KMS-11 (cell line): ENCODE measurements around the gene ANO6.

Experiments used
- H2AFZ ChIP-seq: fragments of 200-600 bp; sonication (generic); 2 replicates; pipeline ENCODE4 v1.6.1; 2016; ENCODE audit warnings: antibody characterized with exemption, mixed run types, low read depth
- H3K27ac ChIP-seq: fragments of 200-600 bp; sonication (generic); 2 replicates; pipeline ENCODE4 v1.6.1; 2016; ENCODE audit warnings: mild to moderate bottlenecking, mixed run types
- H3K27me3 ChIP-seq: fragments of 200-600 bp; sonication (generic); 2 replicates; pipeline ENCODE4 v1.6.1; 2017; ENCODE audit warnings: mild to moderate bottlenecking, low read depth, mixed run types, moderate library complexity; ENCODE audit not compliant: insufficient read depth
- H3K36me3 ChIP-seq: fragments of 200-600 bp; sonication (generic); 2 replicates; pipeline ENCODE4 v1.6.1; 2017; ENCODE audit warnings: mild to moderate bottlenecking, mixed run types; ENCODE audit not compliant: insufficient read depth
- H3K4me1 ChIP-seq: fragments of 200-600 bp; sonication (generic); 2 replicates; pipeline ENCODE4 v1.6.1; 2016; ENCODE audit warnings: mild to moderate bottlenecking, low read depth, mixed run types; ENCODE audit not compliant: poor library complexity, severe bottlenecking
- H3K4me2 ChIP-seq: fragments of 200-600 bp; sonication (generic); 2 replicates; pipeline ENCODE4 v1.7.0; 2016; ENCODE audit warnings: mild to moderate bottlenecking, mixed run types
- H3K4me3 ChIP-seq: fragments of 200-600 bp; sonication (generic); IDR thresholded peaks from 2 replicates; pipeline ENCODE4 v1.6.1; 2017; ENCODE audit warnings: low read depth, low read length, mixed read lengths; ENCODE audit not compliant: insufficient read depth
- H3K79me2 ChIP-seq: fragments of 200-600 bp; sonication (generic); 2 replicates; pipeline ENCODE4 v1.6.1; 2016; ENCODE audit warnings: low read depth, mixed run types; ENCODE audit not compliant: insufficient read depth
- H3K9ac ChIP-seq: fragments of 200-600 bp; sonication (generic); 2 replicates; pipeline ENCODE4 v1.6.1; 2016; ENCODE audit warnings: mild to moderate bottlenecking, mixed run types
- H4K20me1 ChIP-seq: fragments of 200-600 bp; sonication (generic); 2 replicates; pipeline ENCODE4 v1.6.1; 2016; ENCODE audit warnings: mild to moderate bottlenecking, mixed run types; ENCODE audit not compliant: insufficient read depth
- CTCF ChIP-seq: fragments of 200-600 bp; sonication (generic); conservative IDR thresholded peaks from 2 replicates; pipeline ENCODE4 v1.6.1; 2017; ENCODE audit warnings: low read depth, mild to moderate bottlenecking, antibody characterized with exemption, low read length, moderate library complexity, mixed read lengths

ANO6 gene

GRCh38 chr12:45469902-45470301 is 254.0 kb downstream of the ANO6 start:
- no peak overlapping the region for H2AFZ ChIP-seq
- H3K36me3 ChIP-seq = no peaks in the 10 kb centered on the region
- H3K79me2 ChIP-seq = no peaks in the 10 kb centered on the region
- H3K4me2 ChIP-seq = no peak overlapping the region
- H3K27me3 ChIP-seq = no peaks in the 10 kb centered on the region
- TF ChIP-seq CTCF = no peak
- no peak overlapping the region for H3K9ac ChIP-seq
- H3K27ac ChIP-seq = no peak overlapping the region
- H4K20me1 ChIP-seq = no peaks in the 10 kb centered on the region
- H3K4me3 ChIP-seq = no peak overlapping the region
- peaks cover 15% of the 10 kb centered on the region for H3K4me1 ChIP-seq

- Histone ChIP-seq H3K27ac (no peak overlapping the region), H3K9ac (no peak overlapping the region), H3K27me3 (no peaks in the 10 kb centered on the region), H2AFZ (no peak overlapping the region), H3K4me2 (no peak overlapping the region), H3K79me2 (no peaks in the 10 kb centered on the region), H4K20me1 (no peaks in the 10 kb centered on the region), H3K36me3 (no peaks in the 10 kb centered on the region), H3K4me1 (peaks cover 6% of the 10 kb centered on the region), H3K4me3 (no peak overlapping the region)
- TF ChIP-seq CTCF = no peak
Observed at GRCh38 chr12:45473636-45474035, 257.7 kb downstream of the ANO6 start.

DNA sequence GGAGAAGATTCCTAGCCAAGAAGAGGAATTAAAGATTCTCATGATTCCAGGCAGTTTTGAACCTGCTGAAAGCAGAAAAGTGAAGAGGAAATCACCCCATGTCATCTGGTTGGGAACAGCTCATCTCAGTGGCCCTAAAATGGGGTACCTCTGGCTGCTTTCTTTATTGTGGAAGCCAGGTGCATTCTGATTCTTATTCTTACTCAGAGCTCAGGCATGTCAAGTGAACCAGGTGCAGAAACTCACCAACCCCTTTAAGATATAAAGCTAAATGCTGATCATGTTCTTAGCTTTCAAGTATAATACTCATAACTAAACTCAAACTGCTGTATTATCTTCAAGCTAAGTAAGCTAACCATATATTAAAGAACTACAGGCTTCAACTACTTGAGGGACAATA is 259.7 kb downstream of the ANO6 start:
- no peaks in the 10 kb centered on the region for H4K20me1 ChIP-seq
- no peaks in the 10 kb centered on the region for H3K36me3 ChIP-seq
- peaks cover 6% of the 10 kb centered on the region for H3K4me1 ChIP-seq
- H3K4me2 ChIP-seq = no peak overlapping the region
- no peak overlapping the region for H3K9ac ChIP-seq
- no peaks in the 10 kb centered on the region for H3K27me3 ChIP-seq
- no peak for TF ChIP-seq CTCF
- H3K27ac ChIP-seq = no peak overlapping the region
- H3K79me2 ChIP-seq = no peaks in the 10 kb centered on the region
- H2AFZ ChIP-seq = no peak overlapping the region
- H3K4me3 ChIP-seq = no peak overlapping the region

- no peak overlapping the region for H3K27ac ChIP-seq
- no peaks in the 10 kb centered on the region for H4K20me1 ChIP-seq
- H2AFZ ChIP-seq = no peak overlapping the region
- peaks cover 6% of the 10 kb centered on the region for H3K4me1 ChIP-seq
- no peaks in the 10 kb centered on the region for H3K36me3 ChIP-seq
- H3K4me3 ChIP-seq = no peak overlapping the region
- no peak overlapping the region for H3K9ac ChIP-seq
- no peaks in the 10 kb centered on the region for H3K79me2 ChIP-seq
- H3K27me3 ChIP-seq = no peaks in the 10 kb centered on the region
- TF ChIP-seq CTCF = no peak
- no peak overlapping the region for H3K4me2 ChIP-seq
Observed at GRCh38 chr12:45477526-45477925, 261.6 kb downstream of the ANO6 start.

- Histone ChIP-seq H3K4me1 (peaks cover 6% of the 10 kb centered on the region), H3K36me3 (no peaks in the 10 kb centered on the region), H3K27me3 (no peaks in the 10 kb centered on the region), H3K4me2 (no peak overlapping the region), H3K4me3 (no peak overlapping the region), H3K79me2 (no peaks in the 10 kb centered on the region), H3K9ac (no peak overlapping the region), H3K27ac (no peak overlapping the region), H4K20me1 (no peaks in the 10 kb centered on the region), H2AFZ (no peak overlapping the region)
- TF ChIP-seq CTCF = no peak
Observed at GRCh38 chr12:45478931-45479330, 263.0 kb downstream of the ANO6 start.
